HG03521 (cell line): ENCODE data around the gene TMEM131.

Experiments
- ATAC-seq: cut with Tn5 transposase; IDR thresholded peaks from one replicate; pipeline ENCODE4 v1.9.1; 2021; ENCODE audit warnings: mild to moderate bottlenecking, moderate library complexity; ENCODE audit not compliant: unreplicated experiment

The TMEM131 gene

GRCh38 chr2:97745474-97746174, 250.1 kb downstream of the TMEM131 start:
- no peak for ATAC-seq

- no peak for ATAC-seq
These were observed 251.8 kb downstream of the TMEM131 start for GRCh38 chr2:97743913-97744312.

- no peak for ATAC-seq
These were observed 253.3 kb downstream of the TMEM131 start for GRCh38 chr2:97742381-97742847.

GRCh38 chr2:97741686-97742085, 254.1 kb downstream of the TMEM131 start:
- ATAC-seq = no peak

- no peak for ATAC-seq
These were observed 254.5 kb downstream of the TMEM131 start for GRCh38 chr2:97741251-97741650.

- no peak for ATAC-seq
These were observed 255.1 kb downstream of the TMEM131 start for GRCh38 chr2:97740590-97741182.

- ATAC-seq = no peak
These were observed 255.9 kb downstream of the TMEM131 start for GRCh38 chr2:97739893-97740245.

GRCh38 chr2:97739020-97739892, 256.5 kb downstream of the TMEM131 start:
- no peak for ATAC-seq

- no peak for ATAC-seq
These were observed 257.3 kb downstream of the TMEM131 start for GRCh38 chr2:97738179-97739019.

- no peak for ATAC-seq
These were observed 258.1 kb downstream of the TMEM131 start for GRCh38 chr2:97737421-97738178.

- no peak for ATAC-seq
These were observed 259.0 kb downstream of the TMEM131 start for GRCh38 chr2:97736608-97737330.

GRCh38 chr2:97736185-97736584, 259.6 kb downstream of the TMEM131 start:
- ATAC-seq = no peak

GRCh38 chr2:97735161-97735561, 260.6 kb downstream of the TMEM131 start:
- ATAC-seq = no peak

- no peak for ATAC-seq
These were observed 261.4 kb downstream of the TMEM131 start for GRCh38 chr2:97734061-97735051.

GRCh38 chr2:97733341-97734035, 262.3 kb downstream of the TMEM131 start:
- ATAC-seq = no peak

GRCh38 chr2:97732436-97733340, 263.1 kb downstream of the TMEM131 start:
- no peak for ATAC-seq
